ENCODE measurements around the gene SLIT3. TPM values are rescaled to one million over a fixed set of nuclear protein-coding genes. Genes with fewer than 3 reads are reported as not detected.

Gene SLIT3
- total and polyA plus RNA-seq, 9 of the 15 experiments (the other 6 are each of a cell fraction or from before 2014, with no cell fraction given) = 0.01 to 0.04 TPM; not detected in 7

DNA sequence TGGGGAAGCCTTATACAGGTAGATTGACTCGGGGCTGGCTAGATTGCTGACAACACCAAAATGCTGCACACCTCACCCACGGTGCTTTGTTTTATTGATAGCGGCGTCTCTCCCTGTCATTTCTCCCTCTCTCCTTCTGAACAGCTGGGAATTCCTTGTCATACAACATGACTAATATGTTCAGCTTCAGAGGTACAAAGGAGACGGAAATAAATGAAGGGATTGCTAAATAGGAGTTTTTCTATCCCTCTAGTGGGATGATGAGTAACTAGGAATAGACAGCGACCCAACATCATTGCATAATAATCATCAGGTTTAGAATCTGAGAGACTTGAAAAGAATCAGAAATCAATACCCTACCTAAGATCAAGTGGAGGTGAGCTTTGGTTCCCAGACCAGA, 384.1 kb downstream of the SLIT3 start:
- no peaks in the 10 kb centered on the region for H3K9me3 ChIP-seq (replicated peaks; ENCODE audit: control insufficient read depth, insufficient read depth, low read depth, low read length)
- no peak overlapping the region for H3K9ac ChIP-seq (ENCODE audit: insufficient read depth in 1 of 2, low read depth in 2 of 2, low read length in 2 of 2)
- H3K36me3 ChIP-seq (ENCODE audit: control insufficient read depth, insufficient read depth, low read length) = no peaks in the 10 kb centered on the region
- DNase-seq (ENCODE audit: extremely low read depth in 1 of 4, low spot score in 3 of 4) (no peak), ATAC-seq (no peak), FAIRE-seq (no peak)
- no peaks in the 10 kb centered on the region for H3K9me1 ChIP-seq (ENCODE audit: control insufficient read depth, insufficient read depth, low read length)
- no peak overlapping the region for H3K27ac ChIP-seq (ENCODE audit: extremely low read depth, low read depth, low read length)
- H4K20me1 ChIP-seq (replicated peaks; ENCODE audit: control insufficient read depth, insufficient read depth, low read length) = no peaks in the 10 kb centered on the region
- TF ChIP-seq, protein P1, sequence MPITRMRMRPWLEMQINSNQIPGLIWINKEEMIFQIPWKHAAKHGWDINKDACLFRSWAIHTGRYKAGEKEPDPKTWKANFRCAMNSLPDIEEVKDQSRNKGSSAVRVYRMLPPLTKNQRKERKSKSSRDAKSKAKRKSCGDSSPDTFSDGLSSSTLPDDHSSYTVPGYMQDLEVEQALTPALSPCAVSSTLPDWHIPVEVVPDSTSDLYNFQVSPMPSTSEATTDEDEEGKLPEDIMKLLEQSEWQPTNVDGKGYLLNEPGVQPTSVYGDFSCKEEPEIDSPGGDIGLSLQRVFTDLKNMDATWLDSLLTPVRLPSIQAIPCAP (CRISPR knock-in tag; IDR thresholded peaks at IDR 0.05; ENCODE audit: borderline replicate concordance) = no peak
- TF ChIP-seq GTF2F1 (IDR thresholded peaks at IDR 0.05; ENCODE audit: low read depth, low read length) = no peak
- TF ChIP-seq MYBL2 (IDR thresholded peaks at IDR 0.05; ENCODE audit: low read depth) = no peak
- no peak for TF ChIP-seq MYBL2 (CRISPR knock-in tag; IDR thresholded peaks at IDR 0.05; ENCODE audit: borderline replicate concordance)
- CTCF ChIA-PET (ENCODE audit: low intra/inter-chr PET ratio) = no interaction called here
- no peak overlapping the region for H3K4me3 ChIP-seq
- H3K79me2 ChIP-seq (ENCODE audit: control insufficient read depth, insufficient read depth, low read length) = no peaks in the 10 kb centered on the region
- POLR2A ChIA-PET = no interaction called here
- H3K4me2 ChIP-seq (ENCODE audit: insufficient read depth, low read length) = no peak overlapping the region
- intact Hi-C loops (cut with micrococcal nuclease) (no loop called here), in situ Hi-C loops (cut with MboI) (no loop called here)
- no peak overlapping the region for H2AFZ ChIP-seq (ENCODE audit: low read depth, low read length)
- 3% methylated on average over 6 of the region's 6 CpGs for WGBS (ENCODE audit: insufficient coverage, low coverage, missing lambda C conversion rate)
- BruUV-seq (replicated peaks) = no TSS peak
- H3K27me3 ChIP-seq (ENCODE audit: control insufficient read depth in 2 of 2, insufficient read depth in 2 of 2, low read length in 2 of 2) = peaks cover 3 to 10% of the 10 kb centered on the region in 2 experiments; a peak in 3 of 5 replicates
- H3K4me1 ChIP-seq (replicated peaks in 1 of 2; ENCODE audit: control insufficient read depth in 2 of 2, insufficient read depth in 2 of 2, low read length in 2 of 2) = no peaks in the 10 kb centered on the region

- no TSS peak for BruUV-seq (replicated peaks)
- FAIRE-seq (no peak), ATAC-seq (no peak), DNase-seq (ENCODE audit: extremely low read depth in 1 of 4, low spot score in 3 of 4) (no peak)
- TF ChIP-seq ZNF717 (CRISPR knock-in tag; IDR thresholded peaks at IDR 0.05) = no peak
- no peak for TF ChIP-seq TBP (optimal IDR thresholded peaks at IDR 0.05; ENCODE audit: low read depth, low read length)
- TF ChIP-seq PTTG1 (tag; IDR thresholded peaks at IDR 0.05; ENCODE audit: low read depth) = no peak
- TF ChIP-seq POLR3A (IDR thresholded peaks at IDR 0.05; ENCODE audit: borderline replicate concordance, extremely low read depth, insufficient read depth, insufficient read length) = no peak
- TF ChIP-seq HSF4 (CRISPR knock-in tag; IDR thresholded peaks at IDR 0.05; ENCODE audit: borderline replicate concordance) = no peak
- TF ChIP-seq ZNF398 (CRISPR knock-in tag; IDR thresholded peaks at IDR 0.05) = no peak
- no peak for TF ChIP-seq RNF219 (CRISPR knock-in tag; IDR thresholded peaks at IDR 0.05)
- TF ChIP-seq ZNF324 (CRISPR knock-in tag; IDR thresholded peaks at IDR 0.05) = no peak
- intact Hi-C loops (cut with micrococcal nuclease) = no loop called here
- Histone ChIP-seq H4K20me1 (replicated peaks; ENCODE audit: control insufficient read depth, insufficient read depth, low read length) (no peaks in the 10 kb centered on the region), H3K4me2 (ENCODE audit: insufficient read depth, low read length) (no peak overlapping the region), H3K9me1 (ENCODE audit: control insufficient read depth, insufficient read depth, low read length) (no peaks in the 10 kb centered on the region), H2AFZ (ENCODE audit: low read depth, low read length) (no peak overlapping the region), H3K4me3 (no peak overlapping the region), H3K36me3 (ENCODE audit: control insufficient read depth, insufficient read depth, low read length) (no peaks in the 10 kb centered on the region), H3K9ac (ENCODE audit: insufficient read depth in 1 of 2, low read depth in 2 of 2, low read length in 2 of 2) (no peak overlapping the region), H3K4me1 (replicated peaks in 1 of 2; ENCODE audit: control insufficient read depth in 2 of 2, insufficient read depth in 2 of 2, low read length in 2 of 2) (no peaks in the 10 kb centered on the region), H3K79me2 (ENCODE audit: control insufficient read depth, insufficient read depth, low read length) (no peaks in the 10 kb centered on the region), H3K27me3 (ENCODE audit: control insufficient read depth in 2 of 2, insufficient read depth in 2 of 2, low read length in 2 of 2) (peaks cover 5 to 10% of the 10 kb centered on the region in 2 experiments; a peak in 4 of 5 replicates), H3K9me3 (replicated peaks; ENCODE audit: control insufficient read depth, insufficient read depth, low read depth, low read length) (no peaks in the 10 kb centered on the region), H3K27ac (ENCODE audit: extremely low read depth, low read depth, low read length) (no peak overlapping the region)
- CTCF ChIA-PET (ENCODE audit: low intra/inter-chr PET ratio) = no interaction called here
- WGBS (ENCODE audit: insufficient coverage, low coverage, missing lambda C conversion rate) = 0% methylated on average over 4 of the region's 5 CpGs
- in situ Hi-C loops (cut with MboI) = no loop called here
- POLR2A ChIA-PET = no interaction called here
These were observed 384.7 kb downstream of the SLIT3 start for GRCh38 chr5:168916266-168916665.
